ENCODE data around the gene PLCG1. TPM values are rescaled to one million over a fixed set of nuclear protein-coding genes. Genes with fewer than 3 reads are reported as not detected.

The PLCG1 gene
- total and polyA plus RNA-seq, 2 donors (not counting 3 experiments of a cell fraction or from before 2014, with no cell fraction given) = 164 to 224 TPM

DNA sequence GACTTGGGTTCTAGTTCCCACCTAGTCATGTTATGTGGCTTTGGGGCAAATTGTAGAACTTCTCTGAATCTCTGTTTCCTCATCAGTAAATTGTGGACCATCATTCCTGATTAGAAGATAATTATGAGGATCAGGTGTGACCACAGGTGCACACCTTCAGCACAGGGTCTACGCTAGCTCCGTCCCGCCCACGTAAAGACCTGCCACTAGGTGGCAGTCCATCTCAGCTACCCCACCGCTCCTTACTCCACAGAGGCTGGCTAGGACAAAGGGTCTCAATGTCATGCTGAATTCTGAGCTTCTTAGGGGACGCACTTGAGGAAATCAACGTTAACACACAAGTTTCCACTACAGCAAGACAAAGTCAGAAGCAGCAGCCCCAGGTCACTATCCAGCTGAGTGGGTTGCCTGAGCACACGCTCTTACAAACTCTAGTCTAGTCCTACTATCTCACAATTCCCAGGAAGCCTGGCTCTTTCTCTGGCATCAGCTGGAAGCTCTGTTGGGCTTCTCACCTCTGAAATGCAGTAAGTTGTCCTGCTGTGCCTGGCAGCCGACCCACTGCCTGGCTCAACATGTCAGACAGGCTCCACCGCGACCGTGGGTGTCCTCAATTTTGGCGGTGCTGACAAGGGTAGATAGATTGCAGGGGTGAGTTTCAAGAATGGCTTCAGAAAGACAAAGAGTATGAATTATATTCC lies 2.0 kb upstream of the PLCG1 start:
- no peak overlapping the region for H3K4me3 ChIP-seq (replicated peaks in 1 of 3; ENCODE audit: insufficient read depth in 1 of 3, low read depth in 1 of 3, low read length in 3 of 3)
- H3K4me1 ChIP-seq (ENCODE audit: control insufficient read depth, extremely low read depth, insufficient read depth, low read length) = peaks cover 22% of the 10 kb centered on the region
- CTCF ChIA-PET = interaction anchor here (0.6 to 5.9 kb wide), 50 partner anchors 9 to 300 kb away, joined by 3 to 126 read pairs (median 4); partner anchors contain the start of gene LPIN3
- no peak for TF ChIP-seq POLR2AphosphoS5 (IDR thresholded peaks at IDR 0.05; ENCODE audit: insufficient read depth, low read depth, low read length)
- TF ChIP-seq, protein P1, sequence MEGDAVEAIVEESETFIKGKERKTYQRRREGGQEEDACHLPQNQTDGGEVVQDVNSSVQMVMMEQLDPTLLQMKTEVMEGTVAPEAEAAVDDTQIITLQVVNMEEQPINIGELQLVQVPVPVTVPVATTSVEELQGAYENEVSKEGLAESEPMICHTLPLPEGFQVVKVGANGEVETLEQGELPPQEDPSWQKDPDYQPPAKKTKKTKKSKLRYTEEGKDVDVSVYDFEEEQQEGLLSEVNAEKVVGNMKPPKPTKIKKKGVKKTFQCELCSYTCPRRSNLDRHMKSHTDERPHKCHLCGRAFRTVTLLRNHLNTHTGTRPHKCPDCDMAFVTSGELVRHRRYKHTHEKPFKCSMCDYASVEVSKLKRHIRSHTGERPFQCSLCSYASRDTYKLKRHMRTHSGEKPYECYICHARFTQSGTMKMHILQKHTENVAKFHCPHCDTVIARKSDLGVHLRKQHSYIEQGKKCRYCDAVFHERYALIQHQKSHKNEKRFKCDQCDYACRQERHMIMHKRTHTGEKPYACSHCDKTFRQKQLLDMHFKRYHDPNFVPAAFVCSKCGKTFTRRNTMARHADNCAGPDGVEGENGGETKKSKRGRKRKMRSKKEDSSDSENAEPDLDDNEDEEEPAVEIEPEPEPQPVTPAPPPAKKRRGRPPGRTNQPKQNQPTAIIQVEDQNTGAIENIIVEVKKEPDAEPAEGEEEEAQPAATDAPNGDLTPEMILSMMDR (IDR thresholded peaks at IDR 0.05; ENCODE audit: extremely low read depth in 1 of 2, insufficient read depth in 1 of 2, low read depth in 1 of 2, low read length in 2 of 2) = peak; percentile 86 to 87
- H3K4me2 ChIP-seq (ENCODE audit: insufficient read depth, low read length) = no peak overlapping the region
- POLR2A ChIA-PET = interaction anchor here (0.7 kb wide), 1 partner anchor 12 kb away, joined by 3 read pairs; no protein-coding TSS in a partner anchor
- H3K27me3 ChIP-seq (ENCODE audit: control insufficient read depth in 2 of 2, insufficient read depth in 2 of 2, low read length in 2 of 2) = no peaks in the 10 kb centered on the region
- H3K9me3 ChIP-seq (replicated peaks; ENCODE audit: control insufficient read depth, insufficient read depth, low read length) = no peaks in the 10 kb centered on the region
- FAIRE-seq (peak; percentile 76), DNase-seq (ENCODE audit: low read depth, low spot score) (peak; percentile 53)
- H3K36me3 ChIP-seq (ENCODE audit: control insufficient read depth in 2 of 2, extremely low read depth in 1 of 2, insufficient read depth in 2 of 2, low read length in 2 of 2) = no peaks in the 10 kb centered on the region
- no peaks in the 10 kb centered on the region for H4K20me1 ChIP-seq (replicated peaks; ENCODE audit: control insufficient read depth, extremely low read depth, insufficient read depth, low read length)
- no peak overlapping the region for H3K9ac ChIP-seq (replicated peaks; ENCODE audit: extremely low read depth, insufficient read depth, low read length)
- intact Hi-C loops (cut with micrococcal nuclease) = loop anchor here (1.0 to 5.0 kb wide), 4 partner anchors 37 to 482 kb away; partner anchors contain the start of gene CHD6
- H2AFZ ChIP-seq (ENCODE audit: low read depth, low read length) = no peak overlapping the region
- H3K9me1 ChIP-seq (replicated peaks; ENCODE audit: control insufficient read depth, extremely low read depth, insufficient read depth, low read length) = no peaks in the 10 kb centered on the region
- no peak overlapping the region for H3K27ac ChIP-seq (ENCODE audit: insufficient read depth, low read depth, low read length)
- no TSS peak for BruUV-seq (replicated peaks)
- dilution Hi-C loops (cut with MboI; ENCODE audit: extremely low pct_ligation_motif_present, low sequenced_read_pairs) = no loop called here
- H3K79me2 ChIP-seq (ENCODE audit: control insufficient read depth, insufficient read depth, low read length) = peaks cover 28% of the 10 kb centered on the region

Measured in endothelial cell of umbilical vein (primary cell).